Vagina (tissue), 2 donors: ENCODE results near the gene WDR26. TPM values are rescaled to one million over a fixed set of nuclear protein-coding genes. Genes with fewer than 3 reads are reported as not detected.

Experiments
- DNase-seq, 2 donors: peaks; one replicate each; pipeline ENCODE4 v3.0.0-alpha.2; 2017; ENCODE audit errors: extremely low spot score in 2 of 2
- H3K27ac ChIP-seq: fragments of 200-600 bp; sonication (generic); one replicate; pipeline ENCODE4 v1.5.1; 2019
- H3K27me3 ChIP-seq: fragments of 200-600 bp; sonication (generic); one replicate; pipeline ENCODE4 v1.5.1; 2019
- H3K36me3 ChIP-seq, 2 donors: fragments of 200-600 bp; sonication (generic); one replicate each; pipeline ENCODE4 v1.5.1; 2017 to 2019
- H3K4me1 ChIP-seq: fragments of 200-600 bp; sonication (generic); one replicate; pipeline ENCODE4 v1.5.1; 2019
- H3K4me3 ChIP-seq, 2 donors: fragments of 200-600 bp; sonication (generic); 1 replicate in 1 of 2; 2 replicates in 1 of 2; pipeline ENCODE4 v1.5.1; 2016 to 2019
- H3K9me3 ChIP-seq: fragments of 200-600 bp; sonication (generic); one replicate; pipeline ENCODE4 v1.5.1; 2019
- CTCF ChIP-seq, 3 experiments: fragments of 450-650 bp in 2 of 3; fragments of 200-600 bp in 1 of 3; sonication (generic) in 1 of 3; IDR thresholded peaks; one replicate each; pipeline ENCODE4 v1.5.1; 2017 to 2019; ENCODE audit warnings: antibody characterized with exemption in 3 of 3, mild to moderate bottlenecking in 2 of 3, moderate library complexity in 2 of 3
- POLR2A ChIP-seq, 2 donors: fragments of 450-650 bp; IDR thresholded peaks; one replicate each; pipeline ENCODE4 v1.6.1; 2017; ENCODE audit warnings: antibody characterized with exemption in 2 of 2, mild to moderate bottlenecking in 2 of 2, moderate library complexity in 2 of 2
- POLR2AphosphoS5 ChIP-seq, 2 donors: sonication (generic); formaldehyde crosslinking; IDR thresholded peaks; one replicate each; pipeline ENCODE4 v1.9.0; 2017; ENCODE audit warnings: antibody characterized with exemption in 2 of 2, mild to moderate bottlenecking in 2 of 2, low read depth in 1 of 2; ENCODE audit not compliant: insufficient read depth in 1 of 2
- intact Hi-C: fragments of 100-400 bp; cut with DNase I; formaldehyde crosslinking; loops from one replicate; pipeline ENCODE4 v1.15.1; 2023
- total RNA-seq: library from RNA; depleted of rRNA; stranded (reverse); fragments of >200 nt; gene quantifications from one replicate; pipeline ENCODE4 v1.2.3, GENCODE V29; 2016

WDR26 gene
- total RNA-seq, 1 donor from 2014 or later, result 77.3 TPM

- Histone ChIP-seq H3K27ac (no peak overlapping the region), H3K27me3 (no peaks in the 10 kb centered on the region), H3K36me3 (peaks cover 0 to 36% of the 10 kb centered on the region in 2 donors), H3K4me1 (no peaks in the 10 kb centered on the region), H3K4me3 (no peak overlapping the region), H3K9me3 (no peaks in the 10 kb centered on the region)
- intact Hi-C loops, result no loop called here
- TF ChIP-seq CTCF (IDR thresholded peaks at IDR 0.05) (no peak), POLR2A (IDR thresholded peaks at IDR 0.05) (no peak), POLR2AphosphoS5 (IDR thresholded peaks at IDR 0.05; ENCODE audit: insufficient read depth in 1 of 2, low read depth in 1 of 2) (no peak)
- no peak for DNase-seq
These were observed 55.6 kb downstream of the WDR26 start for GRCh38 chr1:224378855-224379631.

- no peak for TF ChIP-seq POLR2AphosphoS5 (IDR thresholded peaks at IDR 0.05; ENCODE audit: insufficient read depth in 1 of 2, low read depth in 1 of 2)
- TF ChIP-seq CTCF (IDR thresholded peaks at IDR 0.05), result no peak
- TF ChIP-seq POLR2A (IDR thresholded peaks at IDR 0.05), result no peak
- Histone ChIP-seq H3K9me3 (no peaks in the 10 kb centered on the region), H3K4me1 (no peaks in the 10 kb centered on the region), H3K4me3 (no peak overlapping the region), H3K27me3 (no peaks in the 10 kb centered on the region), H3K27ac (no peak overlapping the region), H3K36me3 (peaks cover 0 to 41% of the 10 kb centered on the region in 2 donors)
- no peak for DNase-seq
- intact Hi-C loops, result no loop called here
These were observed 57.0 kb downstream of the WDR26 start for GRCh38 chr1:224377676-224378006.

GRCh38 chr1:224375059-224375458 lies 59.5 kb downstream of the WDR26 start:
- no peak overlapping the region for H3K27ac ChIP-seq

GRCh38 chr1:224373008-224373590 lies 61.5 kb downstream of the WDR26 start:
- no peaks in the 10 kb centered on the region for H3K4me1 ChIP-seq
- no peak for DNase-seq
- TF ChIP-seq POLR2A (IDR thresholded peaks at IDR 0.05), result no peak
- no peak for TF ChIP-seq CTCF (IDR thresholded peaks at IDR 0.05)
- TF ChIP-seq POLR2AphosphoS5 (IDR thresholded peaks at IDR 0.05; ENCODE audit: insufficient read depth in 1 of 2, low read depth in 1 of 2), result no peak
- H3K4me3 ChIP-seq, result no peak overlapping the region
- H3K36me3 ChIP-seq, result peaks cover 0 to 76% of the 10 kb centered on the region in 2 donors
- H3K27ac ChIP-seq, result no peak overlapping the region
- intact Hi-C loops, result no loop called here
- H3K9me3 ChIP-seq, result no peaks in the 10 kb centered on the region
- no peaks in the 10 kb centered on the region for H3K27me3 ChIP-seq

More at GRCh38 chr1:224375059-224375458, 59.5 kb downstream of the WDR26 start:
- intact Hi-C loops, result no loop called here
- no peak for TF ChIP-seq POLR2A (IDR thresholded peaks at IDR 0.05)
- TF ChIP-seq POLR2AphosphoS5 (IDR thresholded peaks at IDR 0.05; ENCODE audit: insufficient read depth in 1 of 2, low read depth in 1 of 2), result no peak
- TF ChIP-seq CTCF (IDR thresholded peaks at IDR 0.05), result no peak
- Histone ChIP-seq H3K4me3 (no peak overlapping the region), H3K4me1 (no peaks in the 10 kb centered on the region), H3K27me3 (no peaks in the 10 kb centered on the region), H3K9me3 (no peaks in the 10 kb centered on the region), H3K36me3 (peaks cover 0 to 62% of the 10 kb centered on the region in 2 donors)
- DNase-seq, result no peak

GRCh38 chr1:224368409-224368808 lies 66.2 kb downstream of the WDR26 start:
- Histone ChIP-seq H3K27ac (no peak overlapping the region), H3K36me3 (peaks cover 0 to 71% of the 10 kb centered on the region in 2 donors), H3K4me1 (peaks cover 4% of the 10 kb centered on the region), H3K27me3 (no peaks in the 10 kb centered on the region), H3K4me3 (no peak overlapping the region), H3K9me3 (no peaks in the 10 kb centered on the region)
- TF ChIP-seq CTCF (IDR thresholded peaks at IDR 0.05) (no peak), POLR2AphosphoS5 (IDR thresholded peaks at IDR 0.05; ENCODE audit: insufficient read depth in 1 of 2, low read depth in 1 of 2) (no peak), POLR2A (IDR thresholded peaks at IDR 0.05) (no peak)
- no peak for DNase-seq
- intact Hi-C loops, result no loop called here
